ENCODE measurements around the gene SPEG.

DNA sequence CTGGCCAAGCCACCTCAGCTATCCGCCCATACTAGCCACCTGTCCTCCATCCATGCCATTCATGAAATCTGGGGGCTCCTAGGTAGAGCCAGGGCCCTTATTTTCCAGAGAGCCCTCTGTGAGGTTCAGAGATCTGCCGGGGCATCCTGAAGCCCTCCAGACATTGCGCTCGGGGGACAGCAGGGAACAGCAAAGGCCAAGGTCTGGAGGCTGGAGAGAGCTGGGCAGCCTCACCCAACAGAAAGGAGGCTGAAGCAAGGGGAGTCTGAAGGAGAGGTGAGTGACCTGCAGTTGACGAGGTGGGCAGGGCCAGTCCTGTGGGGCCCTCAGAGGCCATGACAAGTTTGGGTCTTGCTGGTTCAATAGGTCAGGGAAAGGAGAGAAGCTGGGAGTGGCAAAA is 25.0 kb upstream of the SPEG start:
- TF ChIP-seq POLR2A (IDR thresholded peaks at IDR 0.05), result no peak
- TF ChIP-seq, protein P1, sequence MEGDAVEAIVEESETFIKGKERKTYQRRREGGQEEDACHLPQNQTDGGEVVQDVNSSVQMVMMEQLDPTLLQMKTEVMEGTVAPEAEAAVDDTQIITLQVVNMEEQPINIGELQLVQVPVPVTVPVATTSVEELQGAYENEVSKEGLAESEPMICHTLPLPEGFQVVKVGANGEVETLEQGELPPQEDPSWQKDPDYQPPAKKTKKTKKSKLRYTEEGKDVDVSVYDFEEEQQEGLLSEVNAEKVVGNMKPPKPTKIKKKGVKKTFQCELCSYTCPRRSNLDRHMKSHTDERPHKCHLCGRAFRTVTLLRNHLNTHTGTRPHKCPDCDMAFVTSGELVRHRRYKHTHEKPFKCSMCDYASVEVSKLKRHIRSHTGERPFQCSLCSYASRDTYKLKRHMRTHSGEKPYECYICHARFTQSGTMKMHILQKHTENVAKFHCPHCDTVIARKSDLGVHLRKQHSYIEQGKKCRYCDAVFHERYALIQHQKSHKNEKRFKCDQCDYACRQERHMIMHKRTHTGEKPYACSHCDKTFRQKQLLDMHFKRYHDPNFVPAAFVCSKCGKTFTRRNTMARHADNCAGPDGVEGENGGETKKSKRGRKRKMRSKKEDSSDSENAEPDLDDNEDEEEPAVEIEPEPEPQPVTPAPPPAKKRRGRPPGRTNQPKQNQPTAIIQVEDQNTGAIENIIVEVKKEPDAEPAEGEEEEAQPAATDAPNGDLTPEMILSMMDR (IDR thresholded peaks at IDR 0.05), result no peak
